Measurements from ENCODE around the gene SYT14. TPM values are rescaled to one million over a fixed set of nuclear protein-coding genes. Genes with fewer than 3 reads are reported as not detected.
"Not testable (repeated sequence)": the region's sequence is repeated elsewhere in the genome, so short reads cannot be mapped to it uniquely, and the experiment has no call there.

The SYT14 gene
- total RNA-seq, 1 experiment from 2014 or later, result not detected

DNA sequence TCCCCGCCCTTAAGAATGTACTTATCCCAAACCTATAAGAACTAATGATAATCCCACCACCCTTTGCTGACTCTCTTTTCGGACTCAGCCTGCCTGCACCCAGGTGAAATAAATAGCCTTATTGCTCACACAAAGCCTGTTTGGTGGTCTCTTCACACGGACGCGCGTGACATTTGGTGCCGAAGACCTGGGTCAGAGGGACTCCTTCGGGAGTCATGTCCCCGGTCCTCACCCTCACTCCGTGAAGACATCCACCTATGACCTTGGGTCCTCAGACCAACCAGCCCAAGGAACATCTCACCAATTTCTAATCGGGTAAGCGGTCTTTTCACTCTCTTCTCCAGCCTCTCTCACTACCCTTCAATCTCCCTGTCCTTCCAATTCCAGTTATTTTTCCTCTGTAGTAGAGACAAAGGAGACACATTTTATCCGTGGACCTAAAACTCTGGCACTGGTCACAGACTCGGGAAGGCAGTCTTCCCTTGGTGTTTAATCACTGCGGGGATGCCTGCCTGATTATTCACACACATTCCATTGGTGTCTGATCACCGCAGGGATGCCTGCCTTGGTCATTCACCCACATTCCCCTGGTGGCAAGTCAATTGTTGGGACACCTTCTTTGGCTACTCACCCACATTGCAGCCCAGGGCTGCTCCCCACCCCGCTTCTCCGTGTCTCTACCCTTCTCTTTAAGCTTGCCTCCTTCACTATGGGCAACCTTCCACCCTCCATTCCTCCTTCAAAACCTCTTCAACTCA, 250.0 kb downstream of the SYT14 start:
- not testable (repeated sequence) for H3K4me3 ChIP-seq (ENCODE audit: low read length); H3K9me3 ChIP-seq (ENCODE audit: low read length); DNase-seq; H3K79me2 ChIP-seq (ENCODE audit: low read length); H3K4me1 ChIP-seq (ENCODE audit: low read length); H3K4me2 ChIP-seq (ENCODE audit: low read depth, low read length, poor library complexity, severe bottlenecking); H4K20me1 ChIP-seq (ENCODE audit: insufficient read depth, low read depth, low read length); H2AFZ ChIP-seq (ENCODE audit: low read length); H3K9me2 ChIP-seq (replicated peaks; ENCODE audit: insufficient read depth, low read length); H3K36me3 ChIP-seq (ENCODE audit: insufficient read depth, low read length); H3K27ac ChIP-seq (ENCODE audit: low read length); H3K9ac ChIP-seq (ENCODE audit: low read length); H3K27me3 ChIP-seq (ENCODE audit: low read length)

DNA sequence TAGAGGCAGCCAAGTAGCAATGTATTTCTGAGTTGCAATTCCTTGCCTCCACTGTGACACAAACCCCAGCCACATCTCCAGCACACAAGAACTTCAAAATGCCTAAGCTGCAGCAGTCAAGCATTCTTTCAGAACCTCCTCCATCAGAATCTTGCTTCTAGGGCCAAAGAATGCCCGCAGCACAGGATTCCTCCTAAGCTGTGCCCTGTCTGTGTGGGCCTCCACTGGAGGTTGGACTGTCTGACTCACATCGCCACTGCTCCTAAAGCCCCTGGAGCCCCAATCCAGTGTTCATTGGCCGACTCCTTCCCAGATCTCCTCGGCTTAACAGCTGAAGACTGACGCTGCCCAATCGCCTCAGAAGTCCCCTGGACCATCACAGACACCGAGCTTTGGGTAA, 251.4 kb downstream of the SYT14 start:
- Histone ChIP-seq H4K20me1 (ENCODE audit: insufficient read depth, low read depth, low read length) (no peaks in the 10 kb centered on the region), H3K4me2 (ENCODE audit: low read depth, low read length, poor library complexity, severe bottlenecking) (no peak overlapping the region), H3K9me2 (replicated peaks; ENCODE audit: insufficient read depth, low read length) (no peaks in the 10 kb centered on the region), H3K36me3 (ENCODE audit: insufficient read depth, low read length) (no peaks in the 10 kb centered on the region), H3K4me3 (ENCODE audit: low read length) (no peak overlapping the region), H3K27ac (ENCODE audit: low read length) (no peak overlapping the region), H3K9me3 (ENCODE audit: low read length) (no peaks in the 10 kb centered on the region), H3K9ac (ENCODE audit: low read length) (no peak overlapping the region), H3K27me3 (ENCODE audit: low read length) (no peaks in the 10 kb centered on the region), H3K79me2 (ENCODE audit: low read length) (no peaks in the 10 kb centered on the region), H3K4me1 (ENCODE audit: low read length) (no peaks in the 10 kb centered on the region), H2AFZ (ENCODE audit: low read length) (no peak overlapping the region)
- DNase-seq, result no peak

DNA sequence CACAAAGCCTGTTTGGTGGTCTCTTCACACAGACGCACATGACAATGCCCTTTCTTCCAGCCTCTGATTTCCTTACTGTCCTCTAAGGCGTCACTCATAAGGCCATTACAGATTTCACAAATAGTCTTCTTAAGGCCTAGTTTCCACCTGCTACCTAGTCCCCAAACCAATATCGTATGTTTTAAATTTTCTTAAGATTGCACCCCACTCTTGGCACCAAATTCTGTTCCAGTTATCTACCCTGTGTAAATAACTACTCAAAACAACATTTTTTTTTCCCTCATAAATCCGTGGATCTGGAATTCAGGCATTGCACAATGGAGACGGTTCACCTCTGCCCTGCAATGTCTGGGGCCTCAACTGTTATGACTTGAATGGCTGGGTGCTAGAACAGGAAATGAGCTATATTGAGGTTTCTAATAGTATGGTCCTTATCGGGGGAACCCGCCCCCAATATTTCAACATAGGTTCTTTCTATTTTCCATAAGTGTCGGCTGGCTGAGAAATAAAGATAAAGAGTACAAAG, 257.7 kb downstream of the SYT14 start:
- Histone ChIP-seq H3K4me2 (ENCODE audit: low read depth, low read length, poor library complexity, severe bottlenecking) (no peak overlapping the region), H3K9me2 (replicated peaks; ENCODE audit: insufficient read depth, low read length) (no peaks in the 10 kb centered on the region), H3K27ac (ENCODE audit: low read length) (no peak overlapping the region), H3K9ac (ENCODE audit: low read length) (no peak overlapping the region), H4K20me1 (ENCODE audit: insufficient read depth, low read depth, low read length) (no peaks in the 10 kb centered on the region), H3K36me3 (ENCODE audit: insufficient read depth, low read length) (no peaks in the 10 kb centered on the region), H3K79me2 (ENCODE audit: low read length) (no peaks in the 10 kb centered on the region), H2AFZ (ENCODE audit: low read length) (no peak overlapping the region), H3K4me3 (ENCODE audit: low read length) (no peak overlapping the region), H3K27me3 (ENCODE audit: low read length) (no peaks in the 10 kb centered on the region), H3K4me1 (ENCODE audit: low read length) (no peaks in the 10 kb centered on the region), H3K9me3 (ENCODE audit: low read length) (no peaks in the 10 kb centered on the region)
- DNase-seq, result no peak

DNA sequence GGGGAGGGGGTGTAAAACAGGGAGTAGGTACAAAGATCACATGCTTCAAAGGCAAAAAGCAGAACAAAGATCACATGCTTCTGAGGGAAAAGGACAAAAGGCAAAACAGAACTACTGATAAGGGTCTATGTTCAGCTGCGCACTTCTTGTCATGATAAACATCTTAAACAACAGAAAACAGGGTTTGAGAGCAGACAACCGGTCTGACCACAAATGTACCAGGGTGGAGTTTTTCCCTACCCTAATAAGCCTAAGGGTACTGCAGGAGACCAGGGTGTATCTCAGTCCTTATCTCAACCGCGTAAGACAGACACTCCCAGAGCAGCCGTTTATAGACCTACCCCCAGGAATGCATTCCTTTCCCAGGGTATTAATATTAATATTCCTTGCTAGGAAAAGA, 258.2 kb downstream of the SYT14 start:
- not testable (repeated sequence) for H3K36me3 ChIP-seq (ENCODE audit: insufficient read depth, low read length); H3K9me2 ChIP-seq (replicated peaks; ENCODE audit: insufficient read depth, low read length); H3K9me3 ChIP-seq (ENCODE audit: low read length); H3K79me2 ChIP-seq (ENCODE audit: low read length); H3K4me1 ChIP-seq (ENCODE audit: low read length); H3K27ac ChIP-seq (ENCODE audit: low read length); H3K9ac ChIP-seq (ENCODE audit: low read length); H2AFZ ChIP-seq (ENCODE audit: low read length); H4K20me1 ChIP-seq (ENCODE audit: insufficient read depth, low read depth, low read length); H3K4me3 ChIP-seq (ENCODE audit: low read length); H3K4me2 ChIP-seq (ENCODE audit: low read depth, low read length, poor library complexity, severe bottlenecking); H3K27me3 ChIP-seq (ENCODE audit: low read length); DNase-seq

DNA sequence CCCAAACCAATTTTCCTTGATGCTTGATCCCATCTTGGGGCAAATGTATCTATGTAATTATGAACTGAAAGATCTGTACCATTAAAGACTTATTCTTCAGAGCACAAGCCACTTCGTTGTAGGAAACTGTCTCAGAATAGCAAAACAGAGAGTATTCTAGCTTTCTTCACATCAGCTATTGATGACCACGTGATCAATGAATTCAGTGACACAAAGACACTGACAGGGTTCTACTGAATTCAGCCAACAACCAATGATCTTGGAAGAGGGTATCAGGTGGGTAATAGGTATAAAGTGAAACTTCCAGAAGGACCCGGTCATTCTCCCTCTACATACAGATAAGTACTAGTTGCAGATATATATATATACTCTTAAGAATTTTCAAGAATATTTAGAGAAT, 260.8 kb downstream of the SYT14 start:
- Histone ChIP-seq H3K36me3 (ENCODE audit: insufficient read depth, low read length) (no peaks in the 10 kb centered on the region), H3K27me3 (ENCODE audit: low read length) (no peaks in the 10 kb centered on the region)
- no peak for DNase-seq

DNA sequence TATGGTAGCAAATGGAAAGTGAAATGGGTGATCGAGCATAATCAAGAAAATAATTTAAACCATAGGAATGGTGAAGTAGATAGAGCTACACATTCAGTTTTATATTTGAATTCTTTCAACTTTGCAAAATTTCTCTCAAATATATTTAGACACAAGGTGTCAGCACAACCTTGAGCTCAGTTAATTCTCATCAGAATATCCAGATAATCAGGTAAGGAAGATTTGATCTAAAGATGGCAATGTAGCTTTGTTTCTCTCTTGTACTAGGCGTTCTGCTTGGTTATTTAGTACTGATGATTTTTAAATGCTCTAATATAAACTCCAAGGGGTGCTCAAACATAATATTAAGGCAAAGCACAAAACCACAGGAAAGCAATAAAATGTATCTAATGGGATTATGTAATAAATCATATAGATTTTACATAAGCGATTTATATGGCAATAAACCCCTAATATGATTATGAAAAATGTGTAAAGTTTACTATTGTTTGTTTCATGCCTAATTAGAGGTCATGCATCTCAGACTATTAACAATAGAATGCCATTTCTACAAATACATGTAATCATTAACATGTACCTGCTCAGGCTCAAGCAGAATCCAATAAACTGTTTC, 262.2 kb downstream of the SYT14 start:
- no peak for DNase-seq

More for the DNA sequence above, 260.8 kb downstream of the SYT14 start:
- H3K9me3 ChIP-seq (ENCODE audit: low read length), result no peaks in the 10 kb centered on the region
- no peak overlapping the region for H3K27ac ChIP-seq (ENCODE audit: low read length)
- no peak overlapping the region for H3K9ac ChIP-seq (ENCODE audit: low read length)
- no peak overlapping the region for H3K4me3 ChIP-seq (ENCODE audit: low read length)
- no peaks in the 10 kb centered on the region for H4K20me1 ChIP-seq (ENCODE audit: insufficient read depth, low read depth, low read length)
- H2AFZ ChIP-seq (ENCODE audit: low read length), result no peak overlapping the region
- no peaks in the 10 kb centered on the region for H3K9me2 ChIP-seq (replicated peaks; ENCODE audit: insufficient read depth, low read length)
- H3K4me2 ChIP-seq (ENCODE audit: low read depth, low read length, poor library complexity, severe bottlenecking), result no peak overlapping the region
- H3K79me2 ChIP-seq (ENCODE audit: low read length), result no peaks in the 10 kb centered on the region
- H3K4me1 ChIP-seq (ENCODE audit: low read length), result no peaks in the 10 kb centered on the region

DNA sequence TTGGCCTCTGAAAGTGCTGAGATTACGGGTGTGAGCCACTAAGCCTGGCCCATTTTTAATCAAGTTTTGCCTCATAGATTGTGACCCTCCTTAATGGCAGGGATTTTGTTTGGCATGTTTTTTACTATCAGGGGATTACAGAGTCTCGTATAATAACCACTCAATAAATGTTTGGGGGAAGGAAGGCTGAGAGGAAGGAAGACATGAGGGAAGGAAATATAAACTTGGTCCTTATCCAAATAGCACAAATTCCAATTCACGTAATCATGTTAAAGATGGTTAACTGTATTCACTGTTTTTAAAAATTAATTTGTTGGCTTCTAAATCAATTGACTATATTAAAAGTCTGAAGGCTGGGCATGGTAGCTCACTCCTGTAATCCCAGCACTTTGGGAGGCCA, 263.7 kb downstream of the SYT14 start:
- DNase-seq, result no peak
- Histone ChIP-seq H4K20me1 (ENCODE audit: insufficient read depth, low read depth, low read length) (no peaks in the 10 kb centered on the region), H3K27me3 (ENCODE audit: low read length) (no peaks in the 10 kb centered on the region), H3K4me2 (ENCODE audit: low read depth, low read length, poor library complexity, severe bottlenecking) (no peak overlapping the region), H2AFZ (ENCODE audit: low read length) (no peak overlapping the region), H3K27ac (ENCODE audit: low read length) (no peak overlapping the region), H3K36me3 (ENCODE audit: insufficient read depth, low read length) (no peaks in the 10 kb centered on the region), H3K4me1 (ENCODE audit: low read length) (no peaks in the 10 kb centered on the region), H3K9me3 (ENCODE audit: low read length) (no peaks in the 10 kb centered on the region), H3K9me2 (replicated peaks; ENCODE audit: insufficient read depth, low read length) (no peaks in the 10 kb centered on the region), H3K9ac (ENCODE audit: low read length) (no peak overlapping the region), H3K4me3 (ENCODE audit: low read length) (no peak overlapping the region), H3K79me2 (ENCODE audit: low read length) (no peaks in the 10 kb centered on the region)

More for the DNA sequence above, 262.2 kb downstream of the SYT14 start:
- Histone ChIP-seq H3K9me2 (replicated peaks; ENCODE audit: insufficient read depth, low read length) (no peaks in the 10 kb centered on the region), H3K9ac (ENCODE audit: low read length) (no peak overlapping the region), H3K4me3 (ENCODE audit: low read length) (no peak overlapping the region), H3K79me2 (ENCODE audit: low read length) (no peaks in the 10 kb centered on the region), H2AFZ (ENCODE audit: low read length) (no peak overlapping the region), H3K9me3 (ENCODE audit: low read length) (no peaks in the 10 kb centered on the region), H3K27me3 (ENCODE audit: low read length) (no peaks in the 10 kb centered on the region), H3K4me2 (ENCODE audit: low read depth, low read length, poor library complexity, severe bottlenecking) (no peak overlapping the region), H4K20me1 (ENCODE audit: insufficient read depth, low read depth, low read length) (no peaks in the 10 kb centered on the region), H3K36me3 (ENCODE audit: insufficient read depth, low read length) (no peaks in the 10 kb centered on the region), H3K27ac (ENCODE audit: low read length) (no peak overlapping the region), H3K4me1 (ENCODE audit: low read length) (no peaks in the 10 kb centered on the region)

DNA sequence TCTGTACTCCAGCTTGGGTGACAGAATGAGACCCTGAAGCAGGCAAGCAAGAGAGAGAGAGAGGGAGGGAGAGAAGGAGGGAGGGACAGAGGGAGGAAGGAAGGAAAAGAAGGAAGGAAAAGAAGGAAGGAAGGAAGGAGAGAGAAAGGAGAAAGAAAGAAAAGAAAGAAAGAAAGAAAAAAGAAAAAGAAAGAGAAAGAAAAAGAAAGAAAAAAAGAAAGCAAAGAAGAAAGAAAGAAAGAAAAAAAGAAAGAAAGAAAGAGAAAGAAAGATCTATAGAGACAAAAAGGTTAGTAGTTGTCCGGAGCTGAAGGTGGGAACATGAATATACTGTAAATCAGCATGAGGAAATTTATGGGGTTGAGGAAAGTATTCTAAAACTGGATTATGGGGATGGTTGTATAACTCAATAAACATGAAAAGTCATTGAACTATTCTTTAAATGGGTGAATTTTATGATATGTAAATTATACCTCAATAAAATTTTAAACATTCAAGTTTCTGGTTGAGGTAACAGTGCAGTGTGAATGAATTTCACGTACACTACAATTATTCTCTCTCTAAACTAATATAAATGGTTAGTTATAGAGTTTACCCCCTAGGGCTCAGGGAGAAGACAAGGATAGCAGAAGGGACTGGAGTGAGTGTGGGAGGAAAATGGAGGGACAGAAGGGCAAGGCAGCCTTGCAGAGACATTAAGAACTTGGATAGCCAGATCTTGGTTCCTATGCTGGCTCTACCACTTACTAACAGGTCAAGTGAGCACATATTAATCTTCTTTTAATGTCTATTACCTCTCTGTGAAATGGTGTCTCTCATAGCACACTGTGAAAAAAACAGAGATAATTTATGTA, 269.8 kb downstream of the SYT14 start:
- H3K36me3 ChIP-seq (ENCODE audit: insufficient read depth, low read length), result no peaks in the 10 kb centered on the region
- no peaks in the 10 kb centered on the region for H3K27me3 ChIP-seq (ENCODE audit: low read length)
- DNase-seq, result no peak
- no peaks in the 10 kb centered on the region for H3K79me2 ChIP-seq (ENCODE audit: low read length)
- no peak overlapping the region for H3K4me3 ChIP-seq (ENCODE audit: low read length)
- no peaks in the 10 kb centered on the region for H3K9me2 ChIP-seq (replicated peaks; ENCODE audit: insufficient read depth, low read length)
- H3K9me3 ChIP-seq (ENCODE audit: low read length), result no peaks in the 10 kb centered on the region
- no peak overlapping the region for H3K9ac ChIP-seq (ENCODE audit: low read length)
- H4K20me1 ChIP-seq (ENCODE audit: insufficient read depth, low read depth, low read length), result no peaks in the 10 kb centered on the region
- no peaks in the 10 kb centered on the region for H3K4me1 ChIP-seq (ENCODE audit: low read length)
- no peak overlapping the region for H3K27ac ChIP-seq (ENCODE audit: low read length)
- H2AFZ ChIP-seq (ENCODE audit: low read length), result no peak overlapping the region
- H3K4me2 ChIP-seq (ENCODE audit: low read depth, low read length, poor library complexity, severe bottlenecking), result no peak overlapping the region
